ENCODE results near the gene MGAT4B.

GRCh38 chr5:179824745-179825112 is 18.1 kb upstream of the MGAT4B start:
- TF ChIP-seq CTCF (IDR thresholded peaks at IDR 0.05) (no peak), POLR2A (IDR thresholded peaks at IDR 0.05) (no peak)

All from transverse colon (tissue), 3 donors.